GM13977 (cell line): ENCODE measurements around the gene DHRS1.

Source experiments
- DNase-seq: peaks from one replicate; pipeline ENCODE4 v3.0.0; 2012; ENCODE audit warnings: low spot score
- CTCF ChIP-seq: IDR thresholded peaks from 2 replicates; pipeline ENCODE4 v1.5.1; 2012; ENCODE audit warnings: mild to moderate bottlenecking, control low read depth; ENCODE audit not compliant: insufficient read depth; ENCODE audit errors: extremely low read depth, missing control alignments
- in situ Hi-C: fragments of 300-500 bp; cut with MboI; formaldehyde crosslinking; loops from one replicate; pipeline ENCODE4 v1.12.0; 2022; ENCODE audit warnings: low sequenced_read_pairs, low pct_unique_long_range_greater_than_20kb, mixed read lengths, inconsistent platforms; ENCODE audit not compliant: unreplicated experiment

Gene DHRS1

GRCh38 chr14:24299255-24300191 is at the start of gene DHRS1, which contains the start of gene NOP9:
DHRS1 (minus strand) TSS chr14:24299780; CDS start chr14:24299106, 674 bp downstream.
NOP9 (plus strand) TSS chr14:24299850; CDS start chr14:24299955, 105 bp downstream.
- in situ Hi-C loops = loop anchor here (5.0 kb wide), 1 partner anchor 57 kb away; the partner anchor contains the start of gene TINF2
- TF ChIP-seq CTCF = no peak
- peak; percentile 97 for DNase-seq

GRCh38 chr14:24348186-24348585 is 48.6 kb upstream of the DHRS1 start:
- in situ Hi-C loops = loop anchor here (25.0 kb wide), 1 partner anchor 314 kb away; no protein-coding TSS in a partner anchor
- DNase-seq = no peak
- TF ChIP-seq CTCF = no peak

- TF ChIP-seq CTCF = no peak
- no peak for DNase-seq
- in situ Hi-C loops = loop anchor here (25.0 kb wide), 1 partner anchor 315 kb away; no protein-coding TSS in a partner anchor
These were observed 47.6 kb upstream of the DHRS1 start for GRCh38 chr14:24347134-24347533.

- in situ Hi-C loops = loop anchor here (25.0 kb wide), 1 partner anchor 318 kb away; no protein-coding TSS in a partner anchor
These were observed 44.4 kb upstream of the DHRS1 start for GRCh38 chr14:24343795-24344660.

GRCh38 chr14:24342889-24343288 is 43.3 kb upstream of the DHRS1 start:
- no peak for DNase-seq
- TF ChIP-seq CTCF = no peak
- in situ Hi-C loops = loop anchor here (25.0 kb wide), 1 partner anchor 319 kb away; no protein-coding TSS in a partner anchor

More at GRCh38 chr14:24343795-24344660, 44.4 kb upstream of the DHRS1 start:
- TF ChIP-seq CTCF = no peak
- DNase-seq = no peak

GRCh38 chr14:24340606-24341005 is 41.0 kb upstream of the DHRS1 start:
- in situ Hi-C loops = loop anchor here (25.0 kb wide), 1 partner anchor 322 kb away; no protein-coding TSS in a partner anchor
- no peak for TF ChIP-seq CTCF
- DNase-seq = no peak
